Neural cell (in vitro differentiated cells): ENCODE measurements around the gene SLC35A3.

ENCODE experiments used
- CTCF ChIP-seq: fragments of 450-650 bp; IDR thresholded peaks from 2 replicates; pipeline ENCODE4 v1.5.1; 2014; ENCODE audit warnings: antibody characterized with exemption, mild to moderate bottlenecking, moderate library complexity; ENCODE audit not compliant: poor library complexity, severe bottlenecking
- EP300 ChIP-seq: fragments of 450-650 bp; conservative IDR thresholded peaks from 2 replicates; pipeline ENCODE4 v1.6.1; 2014; ENCODE audit warnings: antibody characterized with exemption, mild to moderate bottlenecking, moderate library complexity; ENCODE audit not compliant: poor library complexity, severe bottlenecking
- POLR2AphosphoS5 ChIP-seq: IDR thresholded peaks from 2 replicates; pipeline ENCODE4 v1.6.1; 2012
- RAD21 ChIP-seq: fragments of 450-650 bp; conservative IDR thresholded peaks from 2 replicates; pipeline ENCODE4 v1.6.1; 2014; ENCODE audit warnings: antibody characterized with exemption, mild to moderate bottlenecking, moderate library complexity
- TAF1 ChIP-seq: IDR thresholded peaks from 2 replicates; pipeline ENCODE4 v1.6.1; 2012; ENCODE audit warnings: low read depth

GRCh38 chr1:100065183-100065968, 95.6 kb downstream of the SLC35A3 start:
- TF ChIP-seq CTCF (no peak), RAD21 (no peak), EP300 (no peak), POLR2AphosphoS5 (no peak), TAF1 (no peak)
